ENCODE results near the gene DPH2.

DPH2 gene

DNA sequence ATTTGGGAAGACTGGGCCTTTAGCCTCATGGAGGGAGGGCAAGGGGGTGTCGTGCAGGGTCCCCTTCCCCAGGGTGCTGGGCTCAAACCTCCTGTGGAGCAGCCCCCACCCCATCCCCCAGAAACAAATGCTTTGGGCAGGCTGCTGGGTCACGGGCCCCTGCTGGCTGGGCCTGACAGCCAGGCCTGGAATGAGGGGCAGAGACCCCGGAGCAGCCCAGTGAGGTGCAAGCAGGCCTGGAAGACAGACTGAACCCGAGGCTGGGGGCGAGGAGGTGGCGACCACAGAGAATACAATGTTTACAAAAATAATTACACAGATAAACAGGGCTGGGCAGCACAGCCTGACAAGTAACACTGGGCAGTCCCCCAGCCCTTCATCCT, 26.9 kb downstream of the DPH2 start:
- no peaks in the 10 kb centered on the region for H3K27me3 ChIP-seq (ENCODE audit: control insufficient read depth, low read length)
- no peak overlapping the region for H3K4me2 ChIP-seq (ENCODE audit: low read length)
- no peaks in the 10 kb centered on the region for H3K9me3 ChIP-seq (ENCODE audit: control insufficient read depth, insufficient read depth, low read length)

GRCh38 chr1:43997295-43997999, 27.6 kb downstream of the DPH2 start:
- Histone ChIP-seq H3K9me3 (ENCODE audit: control insufficient read depth, insufficient read depth, low read length) (no peaks in the 10 kb centered on the region), H3K4me2 (ENCODE audit: low read length) (no peak overlapping the region), H4K20me1 (ENCODE audit: control insufficient read depth, insufficient read depth, low read depth, low read length) (no peaks in the 10 kb centered on the region), H3K27ac (ENCODE audit: low read depth, low read length) (no peak overlapping the region), H3K79me2 (ENCODE audit: control insufficient read depth, low read length) (no peaks in the 10 kb centered on the region), H3K4me1 (ENCODE audit: control insufficient read depth, low read length) (peaks cover 28% of the 10 kb centered on the region), H3F3A (ENCODE audit: control insufficient read depth, insufficient read depth) (0 out of 2 replicates have a peak, but pooled peaks cover 2% of the 10 kb centered on the region), H3K4me3 (ENCODE audit: low read length) (no peak overlapping the region), H3K9me2 (replicated peaks; ENCODE audit: control insufficient read depth, low read length) (no peaks in the 10 kb centered on the region), H3K36me3 (ENCODE audit: control insufficient read depth, low read length) (no peaks in the 10 kb centered on the region), H3K27me3 (ENCODE audit: control insufficient read depth, low read length) (no peaks in the 10 kb centered on the region)
- TF ChIP-seq, protein P1, sequence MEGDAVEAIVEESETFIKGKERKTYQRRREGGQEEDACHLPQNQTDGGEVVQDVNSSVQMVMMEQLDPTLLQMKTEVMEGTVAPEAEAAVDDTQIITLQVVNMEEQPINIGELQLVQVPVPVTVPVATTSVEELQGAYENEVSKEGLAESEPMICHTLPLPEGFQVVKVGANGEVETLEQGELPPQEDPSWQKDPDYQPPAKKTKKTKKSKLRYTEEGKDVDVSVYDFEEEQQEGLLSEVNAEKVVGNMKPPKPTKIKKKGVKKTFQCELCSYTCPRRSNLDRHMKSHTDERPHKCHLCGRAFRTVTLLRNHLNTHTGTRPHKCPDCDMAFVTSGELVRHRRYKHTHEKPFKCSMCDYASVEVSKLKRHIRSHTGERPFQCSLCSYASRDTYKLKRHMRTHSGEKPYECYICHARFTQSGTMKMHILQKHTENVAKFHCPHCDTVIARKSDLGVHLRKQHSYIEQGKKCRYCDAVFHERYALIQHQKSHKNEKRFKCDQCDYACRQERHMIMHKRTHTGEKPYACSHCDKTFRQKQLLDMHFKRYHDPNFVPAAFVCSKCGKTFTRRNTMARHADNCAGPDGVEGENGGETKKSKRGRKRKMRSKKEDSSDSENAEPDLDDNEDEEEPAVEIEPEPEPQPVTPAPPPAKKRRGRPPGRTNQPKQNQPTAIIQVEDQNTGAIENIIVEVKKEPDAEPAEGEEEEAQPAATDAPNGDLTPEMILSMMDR (IDR thresholded peaks at IDR 0.05; ENCODE audit: low read depth, low read length, poor library complexity, severe bottlenecking): no peak
- no peak for TF ChIP-seq EZH2phosphoT487 (IDR thresholded peaks at IDR 0.05; ENCODE audit: borderline replicate concordance, low read length)

More for the DNA sequence above, 26.9 kb downstream of the DPH2 start:
- Histone ChIP-seq H3K9me2 (replicated peaks; ENCODE audit: control insufficient read depth, low read length) (no peaks in the 10 kb centered on the region), H3F3A (ENCODE audit: control insufficient read depth, insufficient read depth) (0 out of 2 replicates have a peak, but pooled peaks cover 2% of the 10 kb centered on the region), H3K4me3 (ENCODE audit: low read length) (no peak overlapping the region), H3K4me1 (ENCODE audit: control insufficient read depth, low read length) (peaks cover 34% of the 10 kb centered on the region), H3K79me2 (ENCODE audit: control insufficient read depth, low read length) (no peaks in the 10 kb centered on the region), H3K27ac (ENCODE audit: low read depth, low read length) (no peak overlapping the region), H3K36me3 (ENCODE audit: control insufficient read depth, low read length) (no peaks in the 10 kb centered on the region), H4K20me1 (ENCODE audit: control insufficient read depth, insufficient read depth, low read depth, low read length) (no peaks in the 10 kb centered on the region)
- no peak for TF ChIP-seq EZH2phosphoT487 (IDR thresholded peaks at IDR 0.05; ENCODE audit: borderline replicate concordance, low read length)
- TF ChIP-seq, protein P1 (IDR thresholded peaks at IDR 0.05; ENCODE audit: low read depth, low read length, poor library complexity, severe bottlenecking): no peak

GRCh38 chr1:43998000-43998378, 28.2 kb downstream of the DPH2 start:
- no peak for TF ChIP-seq EZH2phosphoT487 (IDR thresholded peaks at IDR 0.05; ENCODE audit: borderline replicate concordance, low read length)
- TF ChIP-seq, protein P1 (IDR thresholded peaks at IDR 0.05; ENCODE audit: low read depth, low read length, poor library complexity, severe bottlenecking): no peak
- H4K20me1 ChIP-seq (ENCODE audit: control insufficient read depth, insufficient read depth, low read depth, low read length): no peaks in the 10 kb centered on the region
- H3F3A ChIP-seq (ENCODE audit: control insufficient read depth, insufficient read depth): 0 out of 2 replicates have a peak, but pooled peaks cover 2% of the 10 kb centered on the region
- no peak overlapping the region for H3K4me2 ChIP-seq (ENCODE audit: low read length)
- H3K9me2 ChIP-seq (replicated peaks; ENCODE audit: control insufficient read depth, low read length): no peaks in the 10 kb centered on the region
- no peak overlapping the region for H3K4me3 ChIP-seq (ENCODE audit: low read length)
- H3K36me3 ChIP-seq (ENCODE audit: control insufficient read depth, low read length): no peaks in the 10 kb centered on the region
- H3K79me2 ChIP-seq (ENCODE audit: control insufficient read depth, low read length): no peaks in the 10 kb centered on the region
- H3K9me3 ChIP-seq (ENCODE audit: control insufficient read depth, insufficient read depth, low read length): no peaks in the 10 kb centered on the region
- no peak overlapping the region for H3K27ac ChIP-seq (ENCODE audit: low read depth, low read length)
- H3K27me3 ChIP-seq (ENCODE audit: control insufficient read depth, low read length): no peaks in the 10 kb centered on the region
- peaks cover 22% of the 10 kb centered on the region for H3K4me1 ChIP-seq (ENCODE audit: control insufficient read depth, low read length)
